22Rv1 (cell line): ENCODE data around the gene TMEM59L.

Experiments used
- ZFX ChIP-seq: fragments of 450-650 bp; IDR thresholded peaks from 2 replicates; pipeline ENCODE4 v1.6.1; 2017; ENCODE audit warnings: antibody characterized with exemption, borderline replicate concordance
- TF ChIP-seq, protein P1 (sequence below): fragments of 450-650 bp; IDR thresholded peaks from 2 replicates; pipeline ENCODE4 v1.5.1; 2017; ENCODE audit warnings: mild to moderate bottlenecking

DNA sequence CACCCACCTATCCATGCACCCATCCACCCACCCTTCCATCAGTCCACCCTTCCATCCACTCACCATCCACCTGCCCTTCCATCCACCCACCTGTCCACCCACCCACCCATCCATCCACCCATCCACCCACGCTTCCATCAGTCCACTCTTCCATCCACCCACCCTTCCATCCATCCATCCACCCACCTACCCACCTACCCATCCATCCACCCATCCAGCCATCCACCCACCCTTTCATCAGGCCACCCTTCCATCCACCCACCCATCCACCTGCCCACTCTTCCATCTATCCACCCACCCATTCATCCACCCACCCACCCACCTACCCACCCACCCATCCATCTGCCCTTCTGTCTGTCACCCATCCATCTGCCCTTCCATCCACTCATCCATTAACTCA is 41.2 kb downstream of the TMEM59L start:
- TF ChIP-seq, protein P1, sequence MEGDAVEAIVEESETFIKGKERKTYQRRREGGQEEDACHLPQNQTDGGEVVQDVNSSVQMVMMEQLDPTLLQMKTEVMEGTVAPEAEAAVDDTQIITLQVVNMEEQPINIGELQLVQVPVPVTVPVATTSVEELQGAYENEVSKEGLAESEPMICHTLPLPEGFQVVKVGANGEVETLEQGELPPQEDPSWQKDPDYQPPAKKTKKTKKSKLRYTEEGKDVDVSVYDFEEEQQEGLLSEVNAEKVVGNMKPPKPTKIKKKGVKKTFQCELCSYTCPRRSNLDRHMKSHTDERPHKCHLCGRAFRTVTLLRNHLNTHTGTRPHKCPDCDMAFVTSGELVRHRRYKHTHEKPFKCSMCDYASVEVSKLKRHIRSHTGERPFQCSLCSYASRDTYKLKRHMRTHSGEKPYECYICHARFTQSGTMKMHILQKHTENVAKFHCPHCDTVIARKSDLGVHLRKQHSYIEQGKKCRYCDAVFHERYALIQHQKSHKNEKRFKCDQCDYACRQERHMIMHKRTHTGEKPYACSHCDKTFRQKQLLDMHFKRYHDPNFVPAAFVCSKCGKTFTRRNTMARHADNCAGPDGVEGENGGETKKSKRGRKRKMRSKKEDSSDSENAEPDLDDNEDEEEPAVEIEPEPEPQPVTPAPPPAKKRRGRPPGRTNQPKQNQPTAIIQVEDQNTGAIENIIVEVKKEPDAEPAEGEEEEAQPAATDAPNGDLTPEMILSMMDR: no peak
- no peak for TF ChIP-seq ZFX
